A673 (cell line): ENCODE results near the gene MACROH2A2. TPM values are rescaled to one million over a fixed set of nuclear protein-coding genes. Genes with fewer than 3 reads are reported as not detected.

ENCODE experiments used
- BruUV-seq: library from RNA; stranded (reverse); fragments of 400-500 nt; replicated peaks from 2 replicates; lab custom pipeline; 2021; lab: Mats Ljungman, UMichigan
- CTCF ChIA-PET: fragments of 300-600 bp; sonication (Branson Sonifier 250); formaldehyde crosslinking; loops from one replicate; lab custom pipeline; 2022; ENCODE audit warnings: antibody characterized with exemption; lab: Charles Lee
- POLR2A ChIA-PET: fragments of 300-600 bp; sonication (Branson Sonifier 250); formaldehyde crosslinking; loops from one replicate; lab custom pipeline; 2022; ENCODE audit warnings: antibody characterized with exemption; ENCODE audit not compliant: low non-redundant PET; lab: Charles Lee
- DNase-seq: peaks from one replicate; pipeline ENCODE4 v3.0.0-alpha.2; 2015; ENCODE audit warnings: low spot score
- H3K27ac ChIP-seq: fragments of 200-600 bp; sonication (generic); 2 replicates; pipeline ENCODE4 v1.5.1; 2016; ENCODE audit warnings: mixed run types, low read depth, mild to moderate bottlenecking, mixed read lengths, antibody characterized with exemption, low read length; ENCODE audit not compliant: poor library complexity, severe bottlenecking
- H3K27me3 ChIP-seq: fragments of 200-600 bp; sonication (generic); replicated peaks from 2 replicates; pipeline ENCODE4 v1.6.1; 2017; ENCODE audit warnings: mixed run types, low read depth, mild to moderate bottlenecking, mixed read lengths, antibody characterized with exemption, low read length; ENCODE audit not compliant: insufficient read depth, poor library complexity
- H3K36me3 ChIP-seq: fragments of 200-600 bp; sonication (generic); 2 replicates; pipeline ENCODE4 v1.6.1; 2016; ENCODE audit warnings: mixed run types, mild to moderate bottlenecking, mixed read lengths, antibody characterized with exemption, low read length; ENCODE audit not compliant: insufficient read depth, poor library complexity, severe bottlenecking
- H3K4me1 ChIP-seq: fragments of 200-600 bp; sonication (generic); 2 replicates; pipeline ENCODE4 v1.6.1; 2017; ENCODE audit warnings: mixed run types, mild to moderate bottlenecking, mixed read lengths, antibody characterized with exemption, low read length; ENCODE audit not compliant: insufficient read depth, poor library complexity, severe bottlenecking
- H3K4me3 ChIP-seq: fragments of 200-600 bp; sonication (generic); 2 replicates; pipeline ENCODE4 v1.5.1; 2016; ENCODE audit warnings: low read depth, mixed run types, mild to moderate bottlenecking, mixed read lengths, low read length; ENCODE audit not compliant: poor library complexity, severe bottlenecking
- H3K9me3 ChIP-seq: fragments of 200-600 bp; sonication (generic); 2 replicates; pipeline ENCODE4 v1.6.1; 2016; ENCODE audit warnings: mixed run types, low read depth, mild to moderate bottlenecking, mixed read lengths, antibody characterized with exemption, low read length; ENCODE audit not compliant: poor library complexity, severe bottlenecking
- CTCF ChIP-seq: fragments of 300-800, 200-600 bp; sonication (generic); conservative IDR thresholded peaks from 2 replicates; pipeline ENCODE4 v1.5.1; 2017; ENCODE audit warnings: low read depth, mild to moderate bottlenecking, antibody characterized with exemption, low read length, moderate library complexity, mixed read lengths
- EZH2 ChIP-seq: fragments of 200-600 bp; sonication (generic); IDR thresholded peaks from 2 replicates; pipeline ENCODE4 v1.6.1; 2017; ENCODE audit warnings: borderline replicate concordance, low read depth, mild to moderate bottlenecking, mixed read lengths, antibody characterized with exemption, low read length; ENCODE audit not compliant: poor library complexity, severe bottlenecking
- intact Hi-C: fragments of 100-400 bp; cut with micrococcal nuclease; formaldehyde crosslinking; loops from one replicate; pipeline ENCODE4 v1.10.0; 2022; ENCODE audit not compliant: unreplicated experiment
- total RNA-seq: library from RNA; stranded (reverse); gene quantifications from 2 replicates; pipeline ENCODE4 v1.2.3, GENCODE V29; 2021

The MACROH2A2 gene
- total RNA-seq, 1 experiment from 2014 or later, result 301 TPM

DNA sequence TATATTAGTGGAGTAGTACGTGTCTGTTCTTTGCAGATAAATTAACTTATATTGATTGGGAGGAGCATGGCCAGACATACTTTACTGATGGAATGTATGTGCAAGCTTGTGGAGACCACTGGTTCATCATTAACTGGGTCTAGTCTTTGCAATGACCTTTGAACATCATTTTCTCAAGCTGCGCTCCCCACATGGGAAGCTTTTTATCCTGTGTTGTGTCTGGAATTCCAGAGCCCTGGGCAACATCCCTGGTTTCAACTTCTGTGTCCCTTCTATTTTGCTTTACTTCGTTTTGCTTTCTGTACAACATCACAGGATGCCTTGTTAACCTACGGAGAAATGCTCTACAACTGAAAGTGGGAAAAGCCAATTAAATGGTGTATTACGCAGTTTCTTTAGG lies 38.3 kb downstream of the MACROH2A2 start:
- DNase-seq, result no peak
- CTCF ChIA-PET, result no interaction called here
- Histone ChIP-seq H3K27me3 (no peaks in the 10 kb centered on the region), H3K4me3 (no peak overlapping the region), H3K36me3 (peaks cover 99% of the 10 kb centered on the region), H3K27ac (peak overlapping the region; percentile 29), H3K9me3 (no peaks in the 10 kb centered on the region), H3K4me1 (peaks cover 5% of the 10 kb centered on the region)
- TF ChIP-seq EZH2 (no peak), CTCF (no peak)
- intact Hi-C loops, result no loop called here
- BruUV-seq, result no TSS peak
- POLR2A ChIA-PET, result no interaction called here

DNA sequence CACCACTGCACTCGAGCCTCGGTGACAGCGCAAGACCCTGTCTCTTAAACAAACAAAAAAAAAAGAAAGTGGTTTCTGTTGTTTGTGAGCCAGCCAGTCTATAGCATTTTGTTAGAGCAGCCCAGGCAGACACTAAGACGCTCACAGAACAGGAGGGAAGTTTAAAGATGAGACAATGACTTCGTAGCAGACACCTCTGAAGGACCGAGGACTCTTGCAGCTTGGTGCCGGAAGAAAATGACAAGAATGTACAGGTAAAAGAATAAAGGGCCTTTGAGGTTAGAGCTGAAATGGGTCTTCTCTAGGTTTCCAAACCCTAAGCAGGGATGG lies 39.7 kb downstream of the MACROH2A2 start:
- DNase-seq, result no peak

DNA sequence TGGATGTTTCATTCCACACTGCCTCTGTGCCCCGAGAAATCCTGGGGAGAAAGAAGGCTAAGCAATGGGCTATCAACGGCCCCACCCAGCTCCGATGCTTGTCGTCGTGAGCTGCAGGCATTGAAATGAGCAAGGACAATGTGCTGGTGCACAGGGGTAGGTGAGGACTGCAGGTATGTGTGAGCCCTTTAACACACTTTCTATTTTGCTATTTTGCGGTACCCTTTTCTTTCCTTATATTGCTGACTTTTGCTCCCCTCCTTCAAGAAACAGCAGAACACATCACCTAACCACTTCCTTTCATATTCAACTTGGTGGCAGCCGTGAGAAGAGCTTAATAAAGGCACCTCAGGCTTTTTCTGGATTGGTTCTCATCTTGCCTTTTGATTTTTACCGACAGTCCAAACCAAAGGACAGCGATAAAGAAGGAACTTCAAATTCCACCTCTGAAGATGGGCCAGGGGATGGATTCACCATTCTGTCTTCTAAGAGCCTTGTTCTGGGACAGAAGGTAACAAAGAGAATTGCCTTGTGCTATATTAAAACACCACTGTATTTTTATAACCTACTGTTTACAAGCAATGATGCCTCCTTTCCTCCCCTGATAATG lies 40.8 kb downstream of the MACROH2A2 start:
- DNase-seq, result no peak
- no TSS peak for BruUV-seq
- ChIA-PET POLR2A (no interaction called here), CTCF (no interaction called here)
- peaks cover 97% of the 10 kb centered on the region for H3K36me3 ChIP-seq
- intact Hi-C loops, result no loop called here
- H3K4me1 ChIP-seq, result no peaks in the 10 kb centered on the region
- H3K27me3 ChIP-seq, result no peaks in the 10 kb centered on the region
- no peak overlapping the region for H3K27ac ChIP-seq
- no peak overlapping the region for H3K4me3 ChIP-seq
- H3K9me3 ChIP-seq, result no peaks in the 10 kb centered on the region
- TF ChIP-seq CTCF, result no peak
- TF ChIP-seq EZH2, result no peak

More for the DNA sequence above, 39.7 kb downstream of the MACROH2A2 start:
- H3K4me1 ChIP-seq, result peaks cover 4% of the 10 kb centered on the region
- POLR2A ChIA-PET, result no interaction called here
- H3K9me3 ChIP-seq, result no peaks in the 10 kb centered on the region
- no peak for TF ChIP-seq EZH2
- no peak for TF ChIP-seq CTCF
- intact Hi-C loops, result no loop called here
- BruUV-seq, result no TSS peak
- H3K27me3 ChIP-seq, result no peaks in the 10 kb centered on the region
- peaks cover 100% of the 10 kb centered on the region for H3K36me3 ChIP-seq
- CTCF ChIA-PET, result no interaction called here
- peak overlapping the region; percentile 29 for H3K27ac ChIP-seq
- H3K4me3 ChIP-seq, result no peak overlapping the region
